GM12891 (cell line): ENCODE measurements around the gene ZNF699. TPM values are rescaled to one million over a fixed set of nuclear protein-coding genes. Genes with fewer than 3 reads are reported as not detected.
A peak's percentile ranks its signal among the peaks of the same experiment; 100 is the strongest.

Experiments used
- DNase-seq: peaks from one replicate; pipeline ENCODE4 v3.0.0; 2011; ENCODE audit warnings: low spot score; ENCODE audit not compliant: insufficient read length
- FAIRE-seq: peaks from 2 replicates; lab custom pipeline; 2011; peaks lifted over from hg19 to GRCh38; lab: Jason Lieb, UNC
- PAX5 ChIP-seq: IDR thresholded peaks from 2 replicates; pipeline ENCODE4 v1.6.1; 2011; ENCODE audit warnings: low read length, moderate library complexity, mild to moderate bottlenecking; ENCODE audit not compliant: insufficient read depth, severe bottlenecking
- POLR2A ChIP-seq: IDR thresholded peaks from 2 replicates; pipeline ENCODE4 v1.6.1; 2011; ENCODE audit warnings: low read depth, low read length, control low read depth
- POLR2AphosphoS5 ChIP-seq: IDR thresholded peaks from 2 replicates; pipeline ENCODE4 v1.6.1; 2011; ENCODE audit warnings: low read depth, low read length, control low read depth
- POU2F2 ChIP-seq: IDR thresholded peaks from 2 replicates; pipeline ENCODE4 v1.6.1; 2011; ENCODE audit warnings: low read depth, mild to moderate bottlenecking, control low read depth, low read length, moderate library complexity
- SPI1 ChIP-seq: IDR thresholded peaks from 2 replicates; pipeline ENCODE4 v1.6.1; 2011; ENCODE audit warnings: low read depth, low read length, control low read depth
- TAF1 ChIP-seq: IDR thresholded peaks from 2 replicates; pipeline ENCODE4 v1.6.1; 2011; ENCODE audit warnings: low read depth, low read length, control low read depth
- polyA plus RNA-seq: library from polyadenylated mRNA; unstranded; fragments of >200 nt; gene quantifications from one replicate; pipeline ENCODE4 v1.2.1, GENCODE V29; 2012; ENCODE audit warnings: low read depth, missing spikeins, inconsistent platforms; ENCODE audit not compliant: missing spikeins

The ZNF699 gene
- 0.98 TPM for polyA plus RNA-seq

DNA sequence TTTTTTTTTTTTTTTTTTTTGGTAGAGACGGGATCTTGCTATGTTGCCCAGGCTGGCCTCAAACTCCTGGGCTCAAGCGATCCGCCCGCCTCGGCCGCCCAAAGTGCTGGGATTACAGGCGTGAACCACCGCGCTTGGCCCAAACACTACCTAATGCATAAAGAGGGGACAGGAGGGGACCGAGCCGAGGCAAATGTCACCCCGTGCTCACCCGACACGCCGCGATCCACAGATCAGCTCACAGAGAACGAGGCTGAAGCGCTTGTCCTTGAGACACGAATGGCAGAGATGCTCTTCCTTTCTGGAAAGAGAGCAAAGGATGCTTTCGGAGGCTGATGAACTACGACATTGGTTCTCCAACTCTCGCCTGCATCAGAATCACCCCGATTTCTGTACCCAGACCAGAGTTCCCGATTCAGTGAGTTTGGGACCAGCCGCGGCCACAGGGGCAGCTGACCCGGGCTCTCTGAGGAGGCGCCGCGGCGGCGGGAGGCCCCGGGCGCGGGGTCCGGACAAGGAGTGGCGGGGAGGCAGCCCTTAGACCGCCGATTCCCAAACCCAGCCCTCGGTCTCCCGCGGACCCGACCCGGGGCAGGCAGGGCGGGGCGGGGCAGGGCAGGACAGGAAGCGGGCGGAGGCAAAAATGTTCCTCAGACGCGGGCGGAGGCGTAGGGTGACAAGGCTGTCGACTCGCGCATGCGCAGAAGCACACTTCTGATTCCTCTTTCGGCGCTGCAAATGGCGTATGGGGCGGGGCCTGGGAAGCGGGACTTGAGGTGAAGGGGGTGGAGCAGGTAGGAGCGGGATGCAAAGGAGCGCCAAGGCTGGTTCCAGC is at the start of gene ZNF699:
TSS of gene ZNF699 (minus strand) at position 700 of the 835 bp plus-strand sequence. CDS start 4,719 bp downstream, outside the sequence.
- TF ChIP-seq TAF1 (no peak), POU2F2 (no peak), PAX5 (no peak), SPI1 (peak; percentile 17; the same call in 1 of the 2 replicates), POLR2A (no peak)
- FAIRE-seq, result peak; percentile 99
- DNase-seq, result peak; percentile 91

DNA sequence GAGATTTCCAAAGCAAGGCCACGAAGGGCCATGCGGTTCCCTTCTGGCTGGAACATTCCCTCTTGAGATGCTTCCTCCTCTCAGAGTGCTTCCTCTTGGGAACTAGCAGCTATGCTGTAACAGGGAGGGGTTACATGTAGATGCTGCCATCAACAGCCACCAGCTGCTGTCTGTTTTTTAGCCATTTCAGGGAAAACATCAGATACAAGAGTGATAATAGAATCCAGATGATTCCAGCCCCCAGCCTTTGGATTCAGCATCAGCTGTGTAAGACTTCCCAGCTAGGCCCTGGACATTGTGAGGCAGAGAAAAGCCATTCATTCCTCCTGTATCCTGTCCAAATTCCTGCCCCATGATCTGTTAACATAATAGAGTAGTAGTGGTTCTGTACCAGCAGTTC is 45.0 kb upstream of the ZNF699 start:
- FAIRE-seq (no peak), DNase-seq (no peak)
- TF ChIP-seq TAF1 (no peak), POU2F2 (no peak), SPI1 (no peak), PAX5 (no peak), POLR2A (no peak), POLR2AphosphoS5 (no peak)

DNA sequence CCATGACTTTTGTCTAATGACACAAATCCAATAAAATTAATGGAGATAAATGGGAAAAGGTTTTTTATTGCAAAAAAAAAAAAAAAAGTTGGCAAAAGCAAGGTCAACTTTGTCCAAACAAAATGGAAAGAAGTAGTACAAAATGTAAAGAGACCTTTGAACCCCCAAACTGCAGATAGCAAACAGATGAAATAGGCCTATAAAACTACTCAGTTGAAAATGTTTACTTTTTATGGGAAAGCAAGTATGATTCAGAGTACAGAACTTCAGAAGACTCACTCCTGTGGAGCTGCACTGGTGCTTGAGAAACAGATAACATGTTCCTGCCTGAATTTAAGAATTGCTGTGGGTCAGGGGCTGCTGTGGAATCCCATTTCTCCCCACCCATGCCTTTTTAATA is 43.4 kb upstream of the ZNF699 start:
- no peak for DNase-seq
- FAIRE-seq, result no peak
- TF ChIP-seq POU2F2 (no peak), SPI1 (no peak), POLR2A (no peak), POLR2AphosphoS5 (no peak), TAF1 (no peak), PAX5 (no peak)

DNA sequence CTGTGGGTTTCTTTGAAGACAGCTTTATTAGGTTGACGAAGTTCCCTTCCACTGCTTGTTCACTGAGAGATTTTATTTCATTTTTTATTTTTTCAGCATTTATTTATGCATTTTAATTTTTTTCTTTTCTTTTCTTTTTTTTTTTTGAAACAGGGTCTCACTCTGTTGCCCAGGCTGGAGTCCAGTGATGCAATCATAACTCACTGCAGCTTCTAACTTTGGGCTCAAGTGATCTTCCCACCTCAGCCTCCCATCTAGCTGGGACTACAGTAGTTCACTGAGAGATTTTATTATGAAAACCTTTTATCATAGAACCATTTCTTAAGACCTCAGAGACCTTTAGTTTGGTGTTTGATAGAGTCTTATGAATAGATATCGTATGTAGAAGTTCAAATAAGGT is 42.9 kb upstream of the ZNF699 start:
- TF ChIP-seq POU2F2 (no peak), POLR2A (no peak), POLR2AphosphoS5 (no peak), PAX5 (no peak), SPI1 (no peak), TAF1 (no peak)
- DNase-seq, result no peak
- FAIRE-seq, result no peak

DNA sequence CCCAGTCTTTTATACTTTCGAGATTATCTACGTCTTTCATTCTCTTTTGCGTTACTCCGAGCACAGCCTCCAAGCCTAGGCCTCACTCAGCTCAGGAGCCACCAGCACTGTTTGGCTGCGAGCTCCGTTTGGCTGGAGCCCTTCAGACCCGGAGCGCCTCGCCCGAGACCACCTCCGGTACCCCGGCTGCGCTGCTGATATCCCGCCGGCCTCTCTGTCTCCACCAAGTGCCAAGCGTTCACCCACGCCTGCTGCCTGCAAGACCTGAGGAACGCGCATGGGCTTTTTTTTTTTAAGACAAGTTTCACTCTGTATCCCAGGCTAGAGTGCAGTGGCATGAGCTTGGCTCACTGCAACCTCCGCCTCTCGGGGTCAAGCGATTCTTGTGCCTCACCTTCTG is 39.0 kb upstream of the ZNF699 start:
- FAIRE-seq, result no peak
- DNase-seq, result no peak
- no peak for TF ChIP-seq PAX5
- TF ChIP-seq POLR2AphosphoS5, result no peak
- no peak for TF ChIP-seq SPI1
- TF ChIP-seq TAF1, result no peak
- no peak for TF ChIP-seq POLR2A
- TF ChIP-seq POU2F2, result no peak

DNA sequence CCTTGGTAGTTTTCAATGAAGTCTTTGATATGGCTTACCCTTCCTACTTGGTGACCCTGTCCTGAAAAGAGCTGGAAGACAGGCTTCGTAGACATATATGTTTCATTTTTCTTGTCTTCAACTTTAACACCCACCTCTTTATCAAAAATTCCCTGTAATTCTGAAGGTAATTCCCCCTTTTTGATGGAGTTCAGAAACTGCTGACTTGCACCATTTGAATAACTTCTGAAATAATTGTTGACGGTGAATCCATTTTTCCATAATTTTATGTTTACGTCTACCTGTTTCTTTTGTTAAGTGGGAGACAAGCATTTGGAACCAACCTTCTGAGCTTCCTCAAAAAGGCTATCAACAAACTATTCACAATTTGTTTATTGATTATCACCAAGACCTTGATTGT is 38.6 kb upstream of the ZNF699 start:
- DNase-seq (no peak), FAIRE-seq (no peak)
- no peak for TF ChIP-seq POU2F2
- no peak for TF ChIP-seq POLR2AphosphoS5
- no peak for TF ChIP-seq PAX5
- no peak for TF ChIP-seq TAF1
- TF ChIP-seq POLR2A, result no peak
- TF ChIP-seq SPI1, result no peak

DNA sequence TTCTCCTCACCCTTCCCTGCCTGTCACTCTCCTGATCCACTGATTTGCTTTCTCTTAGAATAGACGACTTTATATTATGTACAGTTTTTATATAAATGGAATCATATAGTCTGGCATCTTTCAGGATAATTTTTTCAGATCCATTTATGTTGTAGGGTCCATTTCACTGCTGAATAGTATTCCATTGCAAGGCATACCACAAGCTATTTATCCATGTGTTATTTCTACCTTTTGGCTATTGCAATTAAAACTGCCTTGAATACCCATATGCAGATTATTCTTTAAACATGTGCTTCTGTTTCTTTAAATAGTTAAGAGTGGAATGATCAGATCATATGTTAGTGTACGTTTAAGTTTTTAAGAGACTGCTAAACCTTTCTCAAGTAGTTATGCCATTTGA is 35.4 kb upstream of the ZNF699 start:
- DNase-seq (no peak), FAIRE-seq (no peak)
- TF ChIP-seq POU2F2, result no peak
- no peak for TF ChIP-seq POLR2AphosphoS5
- TF ChIP-seq SPI1, result no peak
- TF ChIP-seq PAX5, result no peak

DNA sequence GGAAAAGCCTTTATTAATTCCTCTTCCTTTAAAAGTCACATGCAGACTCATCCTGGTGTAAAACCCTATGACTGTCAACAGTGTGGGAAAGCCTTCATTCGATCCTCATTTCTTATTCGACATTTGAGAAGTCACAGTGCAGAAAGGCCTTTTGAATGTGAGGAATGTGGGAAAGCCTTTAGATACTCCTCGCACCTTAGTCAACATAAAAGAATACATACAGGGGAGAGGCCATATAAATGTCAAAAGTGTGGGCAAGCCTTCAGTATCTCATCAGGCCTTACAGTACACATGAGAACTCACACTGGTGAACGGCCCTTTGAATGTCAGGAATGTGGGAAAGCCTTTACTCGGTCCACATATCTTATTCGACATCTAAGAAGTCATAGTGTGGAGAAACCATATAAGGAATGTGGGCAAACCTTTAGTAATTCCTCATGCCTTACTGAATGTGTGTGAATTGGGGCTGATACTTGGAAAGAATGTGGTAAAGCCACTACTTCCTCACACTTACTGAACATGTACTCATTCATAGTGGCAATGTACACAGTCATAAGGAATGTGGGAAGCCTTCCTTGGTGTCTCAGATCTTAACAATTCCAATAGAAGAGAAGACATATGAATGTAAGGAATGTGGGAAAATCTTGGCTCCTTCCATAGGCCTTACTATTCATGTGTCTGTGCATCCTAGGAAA is 33.1 kb upstream of the ZNF699 start:
- DNase-seq, result no peak
- TF ChIP-seq SPI1, result no peak
- TF ChIP-seq POU2F2, result no peak
- no peak for TF ChIP-seq PAX5
- no peak for TF ChIP-seq POLR2AphosphoS5
- TF ChIP-seq POLR2A, result no peak
- TF ChIP-seq TAF1, result no peak
- FAIRE-seq, result no peak

DNA sequence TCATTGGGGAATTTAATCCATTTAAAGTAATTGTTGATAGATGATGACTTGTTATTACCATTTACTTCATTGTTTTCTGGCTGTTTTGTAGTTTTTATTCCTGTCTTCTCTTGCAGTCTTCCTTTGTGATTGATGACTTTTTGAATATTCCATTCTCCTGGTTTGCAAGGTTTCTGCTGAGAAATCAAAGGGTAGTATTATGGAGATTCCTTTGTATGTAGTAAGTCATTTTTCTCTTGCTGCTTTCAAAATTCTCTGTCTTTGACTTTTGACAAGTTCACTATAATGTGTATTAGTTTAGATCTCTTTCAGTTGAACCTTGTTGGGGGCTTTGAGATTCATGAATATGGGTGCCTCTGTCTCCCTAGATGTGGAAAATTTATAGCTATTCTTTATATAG is 20.4 kb upstream of the ZNF699 start:
- no peak for DNase-seq
- TF ChIP-seq PAX5, result no peak
- TF ChIP-seq POU2F2, result no peak
- no peak for TF ChIP-seq POLR2A
- no peak for TF ChIP-seq POLR2AphosphoS5
- no peak for TF ChIP-seq SPI1
- no peak for TF ChIP-seq TAF1
- no peak for FAIRE-seq
